Measurements from ENCODE around the gene CDYL2.
"Not testable (repeated sequence)": the region's sequence is repeated elsewhere in the genome, so short reads cannot be mapped to it uniquely, and the experiment has no call there.

The CDYL2 gene

DNA sequence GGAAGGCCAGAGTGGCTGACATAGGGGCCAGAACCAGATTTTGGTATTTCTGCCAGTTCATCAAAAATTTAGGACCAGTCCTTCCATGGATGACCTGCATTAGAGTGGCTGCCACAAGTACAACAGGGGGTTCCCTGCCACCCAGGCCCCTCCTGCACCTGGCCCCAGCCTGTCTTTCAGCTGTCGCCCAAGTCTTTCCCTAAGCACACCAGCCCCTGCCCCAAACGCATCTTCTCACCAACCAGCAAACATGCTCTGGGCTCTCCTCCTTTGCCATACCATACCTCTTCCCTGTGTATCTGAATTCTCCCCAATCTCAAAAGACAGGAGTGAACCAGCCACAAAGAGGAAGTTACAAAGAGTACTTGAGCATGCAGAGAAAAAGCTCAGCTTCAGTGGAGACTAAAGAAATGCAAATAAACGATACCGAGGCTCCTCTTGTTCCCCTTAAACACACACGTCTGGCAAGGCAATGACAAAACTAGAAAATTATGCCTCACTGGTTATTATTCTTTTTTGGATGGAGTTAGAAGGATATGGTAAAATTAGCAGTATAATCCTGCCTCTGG, 133.0 kb downstream of the CDYL2 start:
- no peak for DNase-seq (ENCODE audit: low read depth in 2 of 2)

DNA sequence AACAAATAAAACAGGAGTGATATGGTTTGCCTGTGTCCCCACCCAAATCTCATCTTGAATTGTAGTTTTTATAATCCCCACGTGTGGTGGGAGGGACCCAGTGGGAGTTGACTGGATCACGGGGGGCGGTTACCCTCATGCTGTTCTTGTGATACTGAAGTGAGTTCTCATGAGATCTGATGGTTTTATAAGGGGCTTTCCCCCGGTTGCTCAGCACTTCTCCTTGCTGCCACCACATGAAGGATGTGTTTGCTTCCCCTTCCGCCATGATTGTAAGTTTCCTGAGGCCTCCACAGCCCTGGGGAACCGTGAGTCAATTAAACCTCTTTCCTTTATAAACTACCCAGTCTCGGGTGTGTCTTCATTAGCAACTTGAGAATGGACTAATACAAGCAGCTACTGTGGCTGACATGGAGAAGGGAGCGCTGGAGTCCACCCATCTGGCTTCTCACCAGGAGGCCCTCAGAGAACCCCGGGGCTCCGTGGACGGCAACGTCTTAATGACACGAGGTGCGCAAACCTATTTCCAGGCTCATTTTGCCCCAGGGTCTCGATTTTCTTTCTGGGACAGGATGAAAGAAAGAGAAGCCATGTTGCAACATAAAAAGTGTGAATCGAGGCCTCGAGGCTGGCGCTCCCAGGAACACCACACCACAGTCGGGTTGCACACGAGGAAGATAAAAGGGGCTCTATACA, 134.1 kb downstream of the CDYL2 start:
- DNase-seq (ENCODE audit: low read depth in 2 of 2) = no peak

GRCh38 chr16:80669673-80670072, 134.7 kb downstream of the CDYL2 start:
- DNase-seq (ENCODE audit: low read depth in 2 of 2) = no peak

GRCh38 chr16:80667925-80668324, 136.5 kb downstream of the CDYL2 start:
- no peak for DNase-seq (ENCODE audit: low read depth in 2 of 2)

DNA sequence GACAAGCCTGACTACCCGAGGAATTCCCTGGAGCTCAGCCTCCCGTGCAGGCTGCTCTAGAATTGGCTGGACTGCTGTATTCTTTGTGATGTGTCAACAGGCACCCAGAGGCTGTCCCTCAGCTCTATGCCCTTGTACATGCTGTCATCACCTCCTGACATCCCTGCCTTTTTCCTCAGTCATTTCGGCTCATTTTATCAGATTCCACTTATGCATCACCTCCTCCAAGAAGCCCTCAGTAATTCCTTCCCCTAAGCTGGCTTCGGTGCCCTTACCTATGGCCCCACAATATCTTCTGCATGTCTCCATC, 137.2 kb downstream of the CDYL2 start:
- no peak for DNase-seq (ENCODE audit: low read depth in 2 of 2)

GRCh38 chr16:80666378-80667250, 137.8 kb downstream of the CDYL2 start:
- no peak for DNase-seq (ENCODE audit: low read depth in 2 of 2)

- DNase-seq (ENCODE audit: low read depth in 2 of 2) = no peak
These were observed 139.0 kb downstream of the CDYL2 start for GRCh38 chr16:80665356-80665755.

GRCh38 chr16:80664786-80665185, 139.6 kb downstream of the CDYL2 start:
- no peak for DNase-seq (ENCODE audit: low read depth in 2 of 2)

DNA sequence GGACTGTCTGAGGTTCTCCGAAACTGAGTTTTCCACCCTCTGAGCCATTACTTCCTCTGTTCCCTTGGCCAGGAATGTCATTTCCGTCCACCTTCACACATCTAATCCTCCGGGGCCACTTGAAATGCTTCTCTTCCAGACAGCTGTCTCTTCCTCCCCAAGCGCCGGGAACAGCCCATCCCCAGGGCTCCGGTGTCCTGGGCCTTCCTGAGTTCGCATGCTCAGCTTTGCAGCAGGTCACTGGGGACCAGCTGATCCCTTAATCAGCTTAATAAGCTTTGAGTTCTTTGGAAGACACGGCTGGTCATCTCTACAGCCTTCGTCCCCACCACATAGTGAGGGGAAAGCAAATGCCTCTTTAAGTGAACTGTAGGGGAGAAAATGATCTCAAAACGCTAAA, 140.2 kb downstream of the CDYL2 start:
- no peak for DNase-seq (ENCODE audit: low read depth in 2 of 2)

DNA sequence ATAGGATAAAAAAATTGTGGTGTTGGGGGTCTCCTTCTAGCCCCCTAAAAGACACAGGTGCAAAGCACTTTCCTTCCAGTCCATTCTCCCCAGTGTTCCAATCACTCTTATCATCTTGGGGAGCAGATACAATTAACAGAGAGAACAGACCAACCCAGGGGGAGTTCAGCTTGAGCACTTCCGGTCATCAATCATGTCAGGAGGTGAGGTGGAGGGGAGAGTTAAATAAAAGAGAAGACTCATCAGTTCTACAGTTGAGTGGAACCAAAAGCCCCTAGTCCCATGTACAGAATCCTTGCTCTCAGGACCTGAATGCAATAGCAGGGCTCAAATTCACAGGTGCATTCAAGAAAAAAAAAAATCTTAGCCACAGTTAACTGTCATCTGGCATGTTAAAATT, 141.3 kb downstream of the CDYL2 start:
- no peak for DNase-seq (ENCODE audit: low read depth in 2 of 2)

DNA sequence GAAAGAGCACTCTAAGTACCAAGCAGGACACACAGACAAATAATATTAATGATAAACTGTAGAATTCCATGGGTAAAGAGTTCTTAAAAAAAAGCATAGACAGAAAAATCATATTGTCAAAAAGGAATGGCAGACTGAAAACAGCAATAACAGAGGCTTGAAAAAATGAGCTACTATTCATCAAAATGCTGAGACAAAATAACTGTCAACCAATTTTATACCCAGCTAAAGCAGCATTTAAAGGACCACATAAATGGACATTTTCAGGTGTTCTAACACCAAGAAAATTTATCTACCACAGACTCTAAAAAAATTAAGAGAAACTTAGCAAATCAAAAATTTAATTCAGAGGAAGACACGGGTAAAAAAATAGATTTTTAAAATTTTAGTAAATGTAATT, 144.5 kb downstream of the CDYL2 start:
- DNase-seq (ENCODE audit: low read depth in 2 of 2) = no peak

GRCh38 chr16:80656711-80657150, 147.7 kb downstream of the CDYL2 start:
- DNase-seq (ENCODE audit: low read depth in 2 of 2) = no peak

- DNase-seq (ENCODE audit: low read depth in 2 of 2) = no peak
These were observed 148.2 kb downstream of the CDYL2 start for GRCh38 chr16:80656161-80656560.

DNA sequence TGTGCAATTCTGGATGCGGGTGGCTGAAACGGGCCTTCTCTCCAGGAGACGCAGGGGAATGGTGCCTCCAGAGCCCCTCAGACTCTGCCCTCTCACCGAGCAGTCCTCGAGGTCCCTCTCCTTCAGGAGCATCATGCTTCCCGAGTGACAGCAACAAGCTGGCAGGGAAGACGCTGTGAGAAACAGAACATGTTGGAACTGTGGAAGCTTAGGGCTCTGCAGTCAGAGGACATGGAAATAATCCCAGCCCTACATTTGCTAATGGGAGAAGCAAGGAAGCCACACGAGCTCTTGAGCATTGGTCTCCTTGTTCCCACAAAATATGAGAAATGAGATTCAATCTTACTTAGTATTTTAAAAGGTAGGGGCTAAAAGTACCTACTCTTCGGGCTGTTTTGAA, 148.6 kb downstream of the CDYL2 start:
- DNase-seq (ENCODE audit: low read depth in 2 of 2) = no peak

DNA sequence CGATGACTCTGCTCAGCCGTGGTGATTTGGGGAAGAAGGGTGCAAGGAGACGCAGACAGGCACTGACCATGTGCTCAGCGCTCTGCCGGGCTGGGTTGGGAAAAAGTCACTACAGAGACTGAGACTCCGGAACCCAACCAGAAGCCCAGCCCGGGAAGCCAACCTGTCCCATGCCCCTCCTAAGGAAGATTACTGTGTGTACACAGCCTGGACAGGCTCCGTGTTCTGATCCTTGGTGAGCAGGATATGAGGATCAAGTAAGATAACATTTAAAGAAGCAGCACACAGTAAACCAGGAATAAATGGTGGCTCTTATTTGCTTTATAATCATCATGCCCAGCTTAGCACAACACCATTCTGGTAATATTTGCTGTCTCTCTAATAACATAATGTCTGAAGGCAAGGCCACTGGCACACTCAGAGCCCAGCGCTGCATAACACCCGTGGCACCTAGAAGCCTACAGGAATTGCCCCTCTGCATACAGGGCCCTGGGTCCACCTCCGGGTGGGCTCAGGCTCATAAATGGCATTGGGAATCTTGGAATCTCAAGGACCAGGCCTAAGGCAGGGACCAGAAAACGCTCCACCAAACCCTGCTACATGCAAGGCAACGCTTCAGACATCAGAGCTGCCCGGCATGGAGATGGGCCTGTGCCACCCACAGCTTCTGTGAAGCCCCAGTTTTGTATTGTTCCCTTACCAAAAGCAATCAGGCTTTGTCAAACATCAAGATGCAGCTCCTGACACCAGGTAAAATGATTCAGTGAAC, 150.1 kb downstream of the CDYL2 start:
- DNase-seq (ENCODE audit: low read depth in 2 of 2) = no peak

DNA sequence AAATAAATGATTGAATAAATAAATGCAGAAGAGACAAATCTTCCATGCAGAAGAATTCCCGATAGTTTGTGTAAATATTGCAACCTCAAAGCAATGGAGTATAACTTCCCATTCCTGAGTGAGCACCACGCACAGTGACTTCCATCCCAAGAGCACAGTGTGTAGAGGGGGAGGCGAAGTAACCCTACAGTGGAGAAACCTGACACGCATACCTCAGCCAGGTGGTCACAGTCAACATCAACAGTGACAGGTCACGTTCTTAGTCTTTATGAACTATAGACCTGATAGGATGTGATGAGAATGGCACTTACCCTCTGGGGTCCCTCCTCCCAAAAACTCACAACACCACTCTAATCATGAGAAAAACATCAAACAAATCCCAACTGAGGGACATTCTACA, 152.0 kb downstream of the CDYL2 start:
- DNase-seq (ENCODE audit: low read depth in 2 of 2) = no peak

GRCh38 chr16:80650281-80650680, 154.1 kb downstream of the CDYL2 start:
- not testable (repeated sequence) for DNase-seq (ENCODE audit: low read depth in 2 of 2)

GRCh38 chr16:80640316-80640715, 164.1 kb downstream of the CDYL2 start:
- DNase-seq (ENCODE audit: low read depth in 2 of 2) = no peak

GRCh38 chr16:80639636-80640035, 164.8 kb downstream of the CDYL2 start:
- no peak for DNase-seq (ENCODE audit: low read depth in 2 of 2)

- no peak for DNase-seq (ENCODE audit: low read depth in 2 of 2)
These were observed 166.8 kb downstream of the CDYL2 start for GRCh38 chr16:80637621-80638020.

- no peak for DNase-seq (ENCODE audit: low read depth in 2 of 2)
These were observed 172.8 kb downstream of the CDYL2 start for GRCh38 chr16:80631581-80631980.

GRCh38 chr16:80628254-80628653, 176.1 kb downstream of the CDYL2 start:
- no peak for DNase-seq (ENCODE audit: low read depth in 2 of 2)
